ENCODE measurements around the gene ANO1.

GRCh38 chr11:70068345-70068744, 9.8 kb upstream of the ANO1 start:
- no peak for TF ChIP-seq EZH2 (IDR thresholded peaks at IDR 0.05; ENCODE audit: low read length)
- TF ChIP-seq CTCF (optimal IDR thresholded peaks at IDR 0.05 in 1 of 3, IDR thresholded peaks at IDR 0.05 in 1 of 3, conservative IDR thresholded peaks at IDR 0.05 in 1 of 3; ENCODE audit: extremely low read depth in 1 of 3, insufficient read depth in 2 of 3, low read length in 3 of 3), result no peak

Measured in keratinocyte (primary cell).